ENCODE measurements around the gene POLR2J2.
"Not testable (repeated sequence)": the region's sequence is repeated elsewhere in the genome, so short reads cannot be mapped to it uniquely, and the experiment has no call there.

- TF ChIP-seq CTCF (IDR thresholded peaks at IDR 0.05; ENCODE audit: insufficient read depth, low read length); GABPA (IDR thresholded peaks at IDR 0.05; ENCODE audit: low read depth): not testable (repeated sequence)
These were observed 28.1 kb downstream of the POLR2J2 start for GRCh38 chr7:102643404-102643803.
